Vagina (tissue), 2 donors: ENCODE measurements around the gene SPSB3.

Experiments used
- CTCF ChIP-seq, 3 experiments: fragments of 450-650 bp in 2 of 3; fragments of 200-600 bp in 1 of 3; sonication (generic) in 1 of 3; IDR thresholded peaks; one replicate each; pipeline ENCODE4 v1.5.1; 2017 to 2019; ENCODE audit warnings: antibody characterized with exemption in 3 of 3, mild to moderate bottlenecking in 2 of 3, moderate library complexity in 2 of 3
- POLR2A ChIP-seq, 2 donors: fragments of 450-650 bp; IDR thresholded peaks; one replicate each; pipeline ENCODE4 v1.6.1; 2017; ENCODE audit warnings: antibody characterized with exemption in 2 of 2, mild to moderate bottlenecking in 2 of 2, moderate library complexity in 2 of 2
- POLR2AphosphoS5 ChIP-seq, 2 donors: sonication (generic); formaldehyde crosslinking; IDR thresholded peaks; one replicate each; pipeline ENCODE4 v1.9.0; 2017; ENCODE audit warnings: antibody characterized with exemption in 2 of 2, mild to moderate bottlenecking in 2 of 2, low read depth in 1 of 2; ENCODE audit not compliant: insufficient read depth in 1 of 2

GRCh38 chr16:1732071-1732470, 50.3 kb downstream of the SPSB3 start:
- TF ChIP-seq CTCF (IDR thresholded peaks at IDR 0.05) (no peak), POLR2A (IDR thresholded peaks at IDR 0.05) (no peak), POLR2AphosphoS5 (IDR thresholded peaks at IDR 0.05; ENCODE audit: insufficient read depth in 1 of 2, low read depth in 1 of 2) (no peak)
